ENCODE data around the gene SCAMP2.

The SCAMP2 gene

GRCh38 chr15:74857671-74858368 lies 15.3 kb downstream of the SCAMP2 start:
- no peak for DNase-seq

DNA sequence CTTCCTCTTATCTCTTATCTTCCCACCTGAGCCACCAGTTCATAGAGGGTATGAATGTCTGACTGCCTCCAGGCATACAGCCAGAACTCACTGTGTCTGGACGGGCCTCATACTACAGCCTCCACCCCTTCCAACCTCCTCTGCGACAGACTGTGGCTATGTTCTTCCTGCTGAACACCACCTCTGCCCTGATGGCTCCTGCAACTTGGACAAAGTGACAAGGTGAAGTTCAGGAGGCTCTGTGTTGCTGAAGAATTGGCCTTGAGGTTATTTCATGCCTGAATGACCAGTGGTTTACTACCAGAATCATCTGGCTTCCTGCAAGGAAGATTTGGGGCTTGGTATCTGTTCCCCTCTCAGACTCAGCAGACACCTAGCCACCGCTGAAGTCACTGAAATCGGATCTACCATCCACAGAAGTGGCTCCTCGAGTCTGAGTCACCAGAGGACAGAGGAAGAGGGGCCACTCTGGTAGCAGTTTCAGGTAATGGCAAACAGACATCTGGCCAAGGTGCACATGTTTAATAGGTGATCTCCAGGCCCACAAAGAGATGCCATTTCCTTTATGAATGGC lies 16.0 kb downstream of the SCAMP2 start:
- DNase-seq = no peak

GRCh38 chr15:74856537-74856936 lies 16.6 kb downstream of the SCAMP2 start:
- DNase-seq = no peak

GRCh38 chr15:74855857-74856256 lies 17.3 kb downstream of the SCAMP2 start:
- DNase-seq = no peak

DNA sequence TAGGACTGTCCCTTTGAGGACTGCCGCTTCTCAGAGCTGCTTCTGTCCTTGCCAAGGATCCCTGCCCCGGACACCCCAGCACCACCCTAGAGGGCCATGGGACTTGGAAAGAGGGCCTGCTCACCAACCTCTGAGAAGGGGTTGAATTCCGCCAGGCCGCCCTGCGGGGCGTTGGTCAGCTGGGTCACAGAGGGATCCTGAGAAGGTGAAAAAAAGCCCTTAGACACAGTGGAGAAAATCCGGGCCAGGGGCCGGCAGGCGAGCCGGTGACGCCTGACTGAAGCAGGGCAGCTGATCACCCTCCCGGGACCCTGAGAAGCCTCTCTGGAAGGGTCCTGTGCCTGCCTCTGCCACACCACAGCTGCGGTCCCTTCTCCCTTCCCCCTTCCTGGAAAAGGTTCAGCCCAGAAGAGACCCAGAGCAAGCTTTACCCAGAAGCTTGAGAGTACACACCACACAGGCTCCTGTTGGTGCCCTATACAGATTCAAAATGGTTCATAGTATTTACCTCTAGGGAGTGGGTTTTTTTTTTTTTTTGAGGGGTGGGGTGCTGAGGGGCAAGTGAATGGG lies 18.6 kb downstream of the SCAMP2 start:
- DNase-seq = no peak

DNA sequence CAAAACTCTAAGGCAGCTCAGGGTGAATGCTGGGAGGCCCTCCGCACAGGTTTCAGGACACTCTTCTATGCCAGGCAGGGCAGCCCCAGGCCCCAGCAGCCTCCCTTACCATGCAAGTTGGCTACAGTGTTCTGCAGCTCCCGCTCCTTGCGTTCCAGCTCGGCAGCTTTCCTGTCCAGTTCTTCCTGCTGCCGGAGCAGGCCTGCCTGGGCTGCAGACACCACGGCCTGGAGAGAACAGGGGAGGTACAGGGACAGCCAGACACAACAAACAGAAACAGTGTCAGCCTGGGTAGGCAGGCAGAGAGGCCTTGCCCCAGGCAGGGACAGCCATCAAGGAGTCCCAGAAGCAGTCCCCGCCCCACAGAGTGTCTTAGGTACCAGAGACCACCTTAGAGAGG lies 21.2 kb downstream of the SCAMP2 start:
- no peak for DNase-seq

DNA sequence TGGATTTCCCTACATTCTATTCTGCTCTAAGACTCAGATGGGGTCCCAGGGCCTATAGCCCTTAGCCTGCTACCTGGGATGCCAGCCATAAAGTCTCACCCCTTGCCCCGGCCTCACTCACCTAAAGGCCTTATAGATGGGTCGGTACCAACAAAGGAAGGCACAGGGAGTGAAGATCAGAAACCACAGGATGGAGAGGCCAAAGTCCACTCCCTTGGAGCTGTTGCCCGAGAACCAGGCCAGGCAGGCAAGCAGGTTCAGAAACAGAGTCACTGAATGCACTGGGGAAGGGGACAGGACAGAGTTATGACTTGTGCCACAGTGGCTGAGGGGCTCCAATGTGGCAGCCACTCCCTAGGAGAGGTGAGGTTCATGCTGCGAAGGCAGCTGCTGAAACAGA lies 22.8 kb downstream of the SCAMP2 start:
- DNase-seq = no peak

DNA sequence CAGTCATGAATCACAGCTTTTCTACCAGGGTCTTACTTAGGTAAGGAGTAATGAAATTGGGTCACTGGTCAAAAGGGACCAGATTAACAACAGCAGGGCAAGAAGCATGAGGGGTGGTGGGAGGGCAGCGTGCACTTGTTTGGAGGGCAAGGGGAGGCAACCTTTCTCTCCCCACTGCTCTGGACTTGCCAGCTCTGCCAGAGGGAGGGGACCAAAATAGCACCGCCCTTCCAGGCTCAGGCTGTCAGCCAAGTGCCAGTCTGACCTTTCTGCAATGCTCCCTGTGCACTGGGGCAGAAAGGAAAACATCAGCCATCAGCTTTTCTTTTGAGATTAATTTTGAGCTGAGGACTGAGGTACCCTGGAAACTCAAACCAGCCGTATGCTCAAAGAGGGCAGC lies 25.7 kb downstream of the SCAMP2 start:
- no peak for DNase-seq

GRCh38 chr15:74845581-74845980 lies 27.6 kb downstream of the SCAMP2 start:
- DNase-seq = no peak

- no peak for DNase-seq
Measured at GRCh38 chr15:74845208-74845568, 28.0 kb downstream of the SCAMP2 start.

DNA sequence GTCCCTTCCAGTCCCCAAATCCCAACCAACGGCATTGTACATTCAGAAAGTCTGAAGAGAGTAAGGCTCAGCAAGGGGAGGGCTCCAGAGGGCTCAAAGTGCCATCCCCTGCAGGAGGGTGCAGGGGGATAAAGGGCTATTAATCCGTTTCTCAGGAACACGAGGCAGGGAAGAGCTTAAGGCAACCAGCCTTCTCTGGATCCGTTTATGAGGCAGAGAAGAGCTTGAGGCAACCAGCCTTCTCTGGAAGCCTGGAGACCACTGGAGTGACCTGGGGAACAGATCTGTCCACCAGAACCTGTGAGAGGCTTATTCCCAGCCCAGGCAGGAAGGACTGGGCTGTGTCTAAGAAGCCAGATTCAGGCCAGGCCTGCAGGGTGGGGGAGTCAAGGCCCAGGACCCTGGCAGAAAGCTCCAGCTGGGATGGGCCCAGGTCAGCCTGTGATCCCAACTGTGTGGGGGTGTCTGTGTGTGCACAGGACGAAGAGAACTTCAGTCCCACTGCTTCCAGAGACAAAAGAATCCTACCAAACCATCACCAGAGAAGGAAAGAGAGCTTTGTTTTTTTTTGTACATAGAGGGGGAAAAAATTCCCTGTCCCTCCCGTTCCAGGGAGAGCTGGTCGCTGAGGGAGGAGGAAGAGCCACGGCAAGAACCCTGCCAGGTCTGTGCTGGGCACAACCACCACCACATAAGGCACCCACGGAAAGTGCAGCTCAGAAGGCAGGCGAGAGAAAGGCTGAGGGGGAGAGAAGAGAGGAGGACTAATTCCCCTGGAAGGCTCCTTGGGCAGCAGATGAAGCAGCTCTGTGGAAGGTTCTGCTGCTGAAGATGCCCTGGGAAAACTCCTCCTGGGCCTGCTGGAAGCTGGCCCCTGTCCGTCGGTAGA lies 28.6 kb downstream of the SCAMP2 start:
- DNase-seq = no peak

- no peak for DNase-seq
Measured at GRCh38 chr15:74843891-74844299, 29.3 kb downstream of the SCAMP2 start.

DNA sequence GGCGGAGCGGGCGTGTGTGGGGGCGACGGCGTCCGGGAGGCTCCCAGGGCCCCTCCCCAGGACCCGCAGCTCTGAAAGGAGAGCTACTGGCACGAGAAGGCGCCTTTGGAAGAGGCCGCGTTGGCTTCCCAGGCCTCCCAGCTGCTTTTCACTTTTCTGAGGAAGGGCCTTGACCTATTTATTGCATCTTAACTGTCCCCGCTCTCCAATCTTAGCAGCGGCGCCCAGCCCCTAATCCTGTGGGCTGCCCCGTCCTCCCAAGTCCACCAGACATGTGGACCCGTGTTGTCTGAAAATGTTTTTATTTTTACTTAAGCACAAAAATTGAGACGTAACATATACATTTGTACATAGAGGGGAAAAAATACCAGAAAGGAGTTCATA lies 29.7 kb downstream of the SCAMP2 start:
- DNase-seq = no peak

- DNase-seq = peak; percentile 84
Measured at GRCh38 chr15:74842581-74843444, 30.4 kb downstream of the SCAMP2 start, which contains the start of gene ULK3. ULK3 (minus strand) TSS chr15:74843156; CDS start chr15:74843105, 51 bp downstream.

DNA sequence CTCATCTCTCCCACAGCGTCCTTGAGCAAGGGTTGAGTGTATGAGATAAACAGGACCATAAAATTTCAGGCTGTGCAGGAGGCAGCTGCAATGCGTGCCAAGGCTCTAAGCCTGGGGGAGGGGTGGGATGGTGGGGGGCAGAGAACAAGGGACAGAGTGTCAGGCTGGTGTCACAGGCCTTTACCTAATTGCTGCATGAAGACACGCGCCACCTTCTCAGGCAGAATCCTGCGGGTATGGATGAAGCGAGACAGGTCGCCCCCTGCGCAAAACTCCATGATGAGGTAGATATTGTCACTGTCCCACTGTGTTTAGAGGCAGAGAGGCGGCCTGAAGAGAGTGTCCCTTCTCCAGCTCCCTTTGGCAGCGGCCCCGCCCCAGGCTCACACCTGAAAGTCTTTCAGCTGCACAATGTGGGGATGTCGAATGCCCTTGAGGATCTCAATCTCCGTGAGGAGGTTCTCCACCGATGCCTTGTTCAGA lies 31.2 kb downstream of the SCAMP2 start:
- DNase-seq = no peak

DNA sequence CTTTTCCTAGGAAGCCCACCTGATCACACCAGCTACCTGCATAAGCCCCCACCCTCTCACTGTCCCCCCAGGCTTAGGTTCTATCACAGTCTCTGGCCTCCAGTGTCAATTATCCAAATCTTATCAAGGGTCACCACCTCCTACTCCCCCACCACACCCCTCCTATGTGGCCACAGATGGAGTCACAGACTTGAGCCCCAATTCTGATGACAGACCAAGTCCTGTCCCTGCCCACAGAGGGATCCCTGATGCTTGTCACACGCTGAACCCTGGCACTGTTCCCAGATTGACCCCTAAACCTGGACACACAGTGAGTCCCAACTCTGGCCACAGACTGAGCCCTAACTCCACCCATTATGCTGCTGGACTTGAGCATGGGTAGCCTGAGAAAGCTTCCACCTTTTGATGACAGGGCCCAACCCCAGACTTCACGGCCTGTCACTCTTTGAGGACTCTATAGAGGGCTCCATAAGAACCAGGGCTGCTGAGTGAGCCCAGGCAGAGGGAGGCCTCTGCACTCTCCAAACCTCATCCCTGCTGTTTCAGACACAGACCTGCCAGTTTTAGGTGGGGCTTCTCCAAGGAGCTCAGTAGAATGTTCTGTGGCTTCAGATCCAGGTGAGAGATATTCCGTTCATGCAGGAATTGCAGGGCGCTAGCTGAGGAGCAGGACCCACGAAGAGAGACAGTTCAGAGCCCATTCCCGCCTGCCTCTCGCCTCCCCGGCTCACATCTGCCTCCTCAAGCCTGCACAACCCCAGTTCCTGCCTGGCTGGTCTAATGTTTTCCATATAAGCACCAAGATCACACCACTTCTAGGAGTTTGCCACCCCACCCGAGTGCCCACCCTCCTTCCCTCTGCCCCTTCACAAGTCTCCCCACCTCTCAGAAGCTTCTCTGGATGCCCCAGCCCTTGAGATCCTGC lies 32.1 kb downstream of the SCAMP2 start:
- DNase-seq = no peak

- DNase-seq = no peak
Measured at GRCh38 chr15:74839526-74840395, 33.4 kb downstream of the SCAMP2 start.

- DNase-seq = no peak
Measured at GRCh38 chr15:74838746-74839525, 34.2 kb downstream of the SCAMP2 start.

GRCh38 chr15:74838137-74838516 lies 35.0 kb downstream of the SCAMP2 start:
- no peak for DNase-seq
